Ureter (tissue), 1 donor: ENCODE measurements around the gene CYSRT1. TPM values are rescaled to one million over a fixed set of nuclear protein-coding genes. Genes with fewer than 3 reads are reported as not detected.

Experiments
- DNase-seq: peaks from one replicate; pipeline ENCODE4 v3.0.0-alpha.2; 2020; ENCODE audit warnings: low spot score
- total RNA-seq: library from RNA; stranded (reverse); gene quantifications from one replicate; pipeline ENCODE4 v1.2.4, GENCODE V29; 2023
- donor health status: DM: yes; HTN: yes; CAD: no.

CYSRT1 gene
- total RNA-seq, 1 donor from 2014 or later, result 1.9 TPM

- DNase-seq, result no peak
Observed at GRCh38 chr9:137212520-137212919, 12.5 kb upstream of the CYSRT1 start.

GRCh38 chr9:137213160-137214060 is 11.6 kb upstream of the CYSRT1 start:
- DNase-seq, result no peak

GRCh38 chr9:137214620-137215019 is 10.4 kb upstream of the CYSRT1 start:
- DNase-seq, result no peak

- no peak for DNase-seq
Observed at GRCh38 chr9:137215196-137215986, 9.6 kb upstream of the CYSRT1 start.

GRCh38 chr9:137216188-137216965 is 8.6 kb upstream of the CYSRT1 start:
- no peak for DNase-seq

- DNase-seq, result peak; percentile 90
Observed at GRCh38 chr9:137217276-137218211, 7.4 kb upstream of the CYSRT1 start.

GRCh38 chr9:137218212-137218753 is 6.7 kb upstream of the CYSRT1 start:
- no peak for DNase-seq

GRCh38 chr9:137218754-137219271 is 6.2 kb upstream of the CYSRT1 start:
- DNase-seq, result no peak

GRCh38 chr9:137219757-137220316 is 5.1 kb upstream of the CYSRT1 start:
- DNase-seq, result no peak

GRCh38 chr9:137220317-137221094 is 4.5 kb upstream of the CYSRT1 start:
- no peak for DNase-seq

GRCh38 chr9:137221095-137221505 is 3.9 kb upstream of the CYSRT1 start:
- DNase-seq, result no peak

- DNase-seq, result no peak
Observed at GRCh38 chr9:137221506-137222111, 3.4 kb upstream of the CYSRT1 start.

- no peak for DNase-seq
Observed at GRCh38 chr9:137222190-137223077, 2.5 kb upstream of the CYSRT1 start, which contains the start of gene RNF208. Gene RNF208 (minus strand): TSS chr9:137222240. CDS start chr9:137221212, 1,028 bp downstream.

GRCh38 chr9:137223078-137223970 is 1.6 kb upstream of the CYSRT1 start:
- peak; percentile 98 for DNase-seq

GRCh38 chr9:137225699-137226331 is 841 bp downstream of the CYSRT1 start:
- DNase-seq, result no peak
